IPS-15b (cell line): ENCODE data around the gene OTULIN.

Experiments used
- H3K27me3 ChIP-seq: one replicate; pipeline ENCODE4 v1.6.1; 2013; ENCODE audit warnings: low read length; ENCODE audit not compliant: control insufficient read depth, insufficient read depth
- H3K36me3 ChIP-seq: one replicate; pipeline ENCODE4 v1.6.1; 2013; ENCODE audit warnings: low read length; ENCODE audit not compliant: control insufficient read depth, insufficient read depth
- H3K4me1 ChIP-seq: one replicate; pipeline ENCODE4 v1.6.1; 2013; ENCODE audit warnings: mild to moderate bottlenecking, low read length; ENCODE audit not compliant: control insufficient read depth, insufficient read depth
- H3K4me3 ChIP-seq: one replicate; pipeline ENCODE4 v1.5.1; 2013; ENCODE audit warnings: low read depth, low read length
- H3K9ac ChIP-seq: one replicate; pipeline ENCODE4 v1.6.1; 2013; ENCODE audit warnings: low read depth, mild to moderate bottlenecking, low read length
- H3K9me3 ChIP-seq: one replicate; pipeline ENCODE4 v1.6.1; 2013; ENCODE audit warnings: mild to moderate bottlenecking, low read length; ENCODE audit not compliant: control insufficient read depth, insufficient read depth

OTULIN gene

DNA sequence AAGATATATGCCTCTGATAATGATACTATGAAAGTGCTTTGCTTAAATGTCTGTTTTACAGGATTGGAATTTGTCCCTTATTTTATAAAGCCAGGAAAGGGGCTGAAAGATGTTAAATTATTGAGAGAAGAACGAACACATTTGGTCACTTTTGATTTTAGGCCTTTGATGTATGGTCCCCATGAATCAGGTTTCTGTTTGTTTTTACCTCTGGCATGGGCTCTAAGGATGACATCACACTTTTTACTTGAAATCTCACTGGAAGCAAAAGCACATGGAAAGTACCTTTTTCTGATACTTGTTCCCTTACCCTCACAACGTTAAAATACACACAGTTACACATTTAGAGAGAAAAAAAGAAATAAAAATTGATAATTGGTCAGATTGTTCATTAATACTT, 6.9 kb downstream of the OTULIN start:
- no peaks in the 10 kb centered on the region for H3K4me1 ChIP-seq
- no peaks in the 10 kb centered on the region for H3K9me3 ChIP-seq
- no peaks in the 10 kb centered on the region for H3K36me3 ChIP-seq

DNA sequence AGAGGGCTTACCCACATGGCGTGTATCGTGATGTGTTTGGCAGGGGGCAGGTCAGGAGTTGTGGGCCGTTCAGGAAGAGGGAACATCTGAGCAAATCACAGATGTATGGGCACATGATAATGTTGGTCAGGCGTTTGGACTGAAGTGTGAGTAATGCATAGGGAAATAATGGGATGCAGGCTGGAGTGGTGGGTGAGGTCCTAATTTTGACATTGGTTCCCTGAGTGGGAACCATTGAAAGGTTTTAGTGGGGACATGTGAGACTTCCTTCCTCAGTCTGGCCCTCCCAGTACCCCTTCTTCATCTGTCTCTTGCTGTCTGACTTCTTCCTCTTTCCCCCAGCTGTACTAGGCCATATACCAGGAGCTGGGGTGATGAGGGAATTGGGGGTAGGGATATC, 7.6 kb downstream of the OTULIN start:
- Histone ChIP-seq H3K9me3 (no peaks in the 10 kb centered on the region), H3K27me3 (no peaks in the 10 kb centered on the region), H3K4me3 (no peak overlapping the region), H3K36me3 (no peaks in the 10 kb centered on the region), H3K4me1 (no peaks in the 10 kb centered on the region), H3K9ac (no peak overlapping the region)

More for the DNA sequence above, 6.9 kb downstream of the OTULIN start:
- no peaks in the 10 kb centered on the region for H3K27me3 ChIP-seq
- no peak overlapping the region for H3K9ac ChIP-seq
- no peak overlapping the region for H3K4me3 ChIP-seq

DNA sequence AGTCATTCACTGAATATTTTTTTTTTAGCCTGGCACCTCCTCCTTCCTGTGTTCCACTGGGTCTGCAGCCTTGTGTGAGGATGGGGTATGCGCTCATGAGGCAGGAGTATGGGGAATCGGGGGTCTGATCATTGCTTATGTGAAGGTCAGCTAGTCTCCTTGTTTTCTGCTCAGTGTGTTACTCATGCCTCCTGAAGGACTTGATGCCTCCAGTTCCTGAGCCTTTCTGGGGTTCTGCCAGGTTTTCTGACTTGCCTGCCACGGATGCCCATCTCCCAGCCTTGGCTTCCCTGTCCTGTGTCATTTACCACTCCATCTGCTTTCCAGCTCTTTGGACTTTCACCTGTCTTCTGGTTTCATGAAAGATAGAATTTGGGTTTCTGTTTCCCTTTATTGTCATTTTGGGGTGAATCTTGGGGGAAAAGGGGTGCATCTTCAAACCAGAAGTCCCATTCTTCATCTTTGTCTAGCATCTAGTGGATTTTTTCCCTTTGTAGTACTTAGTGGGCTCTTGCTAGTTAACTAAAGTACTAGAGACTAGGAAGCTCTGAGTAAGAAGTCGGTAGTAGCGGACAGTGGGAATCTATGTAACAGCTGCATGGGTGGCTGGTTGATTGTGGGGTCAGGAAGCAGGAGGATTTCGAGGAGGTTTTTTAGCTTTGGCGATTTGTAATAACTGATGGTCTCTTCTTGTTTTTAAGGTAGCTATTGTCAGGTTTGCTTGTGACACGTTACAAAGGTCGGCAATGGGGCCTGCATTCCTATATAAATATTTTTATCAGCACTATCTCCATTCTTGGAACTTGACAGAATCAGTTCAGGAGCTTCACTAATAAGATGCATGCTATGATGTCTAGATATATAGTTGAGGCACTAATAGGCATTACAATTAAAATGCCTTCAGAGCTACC, 8.2 kb downstream of the OTULIN start:
- Histone ChIP-seq H3K36me3 (no peaks in the 10 kb centered on the region), H3K9me3 (no peaks in the 10 kb centered on the region), H3K4me3 (no peak overlapping the region), H3K4me1 (no peaks in the 10 kb centered on the region), H3K27me3 (no peaks in the 10 kb centered on the region), H3K9ac (no peak overlapping the region)

DNA sequence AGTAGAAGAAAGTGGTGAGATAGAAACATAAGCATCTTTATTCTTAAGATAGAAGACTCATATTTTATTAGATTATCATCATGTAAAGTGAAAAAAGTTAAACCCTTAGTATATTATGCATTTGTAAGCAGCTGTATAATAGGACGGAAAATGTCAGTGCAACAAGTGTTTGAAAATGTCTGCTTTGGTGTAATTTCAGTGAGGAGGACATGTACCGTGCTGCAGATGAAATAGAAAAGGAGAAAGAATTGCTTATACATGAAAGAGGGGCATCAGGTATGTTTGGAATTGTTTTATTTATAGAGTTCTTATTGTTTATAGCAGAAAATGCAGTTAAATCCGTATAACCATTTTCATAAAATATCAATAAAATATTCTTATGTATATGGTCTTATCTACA, 8.9 kb downstream of the OTULIN start:
- Histone ChIP-seq H3K9ac (no peak overlapping the region), H3K4me1 (no peaks in the 10 kb centered on the region)

DNA sequence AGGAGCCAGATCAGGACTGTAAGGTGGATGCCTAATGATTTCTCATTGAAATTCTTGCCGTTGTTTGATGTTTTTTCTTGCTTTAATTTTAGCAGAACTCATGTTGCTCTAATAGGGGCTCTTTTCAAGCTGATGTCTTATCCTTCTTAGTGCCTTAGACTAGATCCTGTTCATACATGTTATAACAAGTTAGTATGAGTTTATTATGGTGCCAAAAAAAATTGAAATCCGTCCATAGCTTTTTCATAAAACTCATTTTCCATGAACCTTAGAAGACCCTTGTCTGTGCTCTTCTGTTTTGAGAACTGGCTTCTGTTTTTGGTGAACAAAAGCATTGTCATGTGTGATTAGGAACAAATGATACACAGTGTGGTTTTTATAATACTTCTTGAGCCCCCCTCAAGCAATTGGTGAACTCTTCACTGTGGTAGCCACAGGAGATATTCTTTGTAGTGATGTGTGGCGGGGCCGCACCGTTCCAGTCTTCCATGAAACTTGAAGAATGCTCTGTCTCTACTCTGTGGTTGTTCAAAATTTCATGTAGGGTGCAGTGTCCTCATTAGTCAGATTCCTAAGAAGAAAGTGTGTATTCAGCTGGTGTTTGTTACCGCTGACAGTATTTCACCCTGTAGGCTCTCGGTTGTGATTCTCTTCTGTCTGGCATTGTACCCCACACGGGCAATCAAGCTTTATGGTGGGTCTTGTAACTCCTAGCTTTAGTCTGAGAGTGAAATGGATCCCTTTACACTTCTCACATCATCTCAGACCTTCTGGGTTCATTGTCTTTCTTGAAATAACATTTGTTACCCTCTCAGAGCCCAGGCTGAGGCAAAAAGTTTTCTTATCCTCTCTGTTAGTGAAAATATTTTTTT, 10.7 kb downstream of the OTULIN start:
- H3K36me3 ChIP-seq = no peaks in the 10 kb centered on the region
- H3K27me3 ChIP-seq = no peaks in the 10 kb centered on the region
- no peak overlapping the region for H3K9ac ChIP-seq
- no peak overlapping the region for H3K4me3 ChIP-seq
- H3K4me1 ChIP-seq = no peaks in the 10 kb centered on the region
- H3K9me3 ChIP-seq = no peaks in the 10 kb centered on the region

More for the DNA sequence above, 8.9 kb downstream of the OTULIN start:
- no peaks in the 10 kb centered on the region for H3K36me3 ChIP-seq
- H3K4me3 ChIP-seq = no peak overlapping the region
- H3K27me3 ChIP-seq = no peaks in the 10 kb centered on the region
- no peaks in the 10 kb centered on the region for H3K9me3 ChIP-seq

DNA sequence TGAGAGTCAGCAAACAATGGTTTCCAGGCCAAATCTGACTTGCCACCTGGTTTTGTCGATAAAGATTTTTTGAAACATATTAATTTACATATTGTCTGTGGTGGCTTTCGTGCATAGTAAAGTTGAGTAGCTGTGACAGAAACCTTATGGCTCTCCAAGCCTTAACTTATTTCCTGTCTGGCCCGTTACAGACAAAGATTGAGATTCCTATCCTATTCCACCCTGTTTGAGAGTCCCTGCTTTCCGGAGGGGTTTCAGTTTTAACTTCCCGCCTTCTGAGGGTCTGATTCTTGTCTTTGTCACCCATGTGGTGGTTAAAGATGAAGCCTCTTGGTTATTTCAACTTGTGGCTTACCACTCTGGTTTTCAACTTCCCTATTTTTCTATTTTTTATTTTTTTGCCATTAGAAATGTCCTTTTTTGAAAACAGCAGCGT, 11.4 kb downstream of the OTULIN start:
- no peak overlapping the region for H3K4me3 ChIP-seq
- no peaks in the 10 kb centered on the region for H3K4me1 ChIP-seq
- no peaks in the 10 kb centered on the region for H3K9me3 ChIP-seq
- H3K9ac ChIP-seq = no peak overlapping the region
- H3K27me3 ChIP-seq = no peaks in the 10 kb centered on the region
- H3K36me3 ChIP-seq = no peaks in the 10 kb centered on the region

DNA sequence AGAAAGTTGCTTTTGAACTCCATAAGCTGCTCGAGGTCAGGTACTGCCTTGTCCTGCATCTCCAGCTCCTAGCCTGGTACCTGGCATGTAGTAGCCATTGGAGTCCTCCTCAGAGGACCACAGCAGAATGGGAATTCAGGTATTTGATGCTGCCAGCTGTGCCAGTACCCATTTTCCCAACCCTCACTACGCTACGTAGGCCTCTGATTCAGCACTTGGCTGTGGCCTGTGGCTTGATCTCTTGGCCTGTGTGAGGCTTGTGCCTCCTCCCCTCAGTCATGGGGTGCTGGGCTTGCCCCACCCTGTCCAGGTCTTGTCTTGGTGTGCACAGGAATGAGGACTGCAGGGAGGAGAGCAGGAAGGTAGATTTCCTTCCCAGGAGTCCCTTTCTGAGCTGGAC, 11.8 kb downstream of the OTULIN start:
- Histone ChIP-seq H3K36me3 (no peaks in the 10 kb centered on the region), H3K4me3 (no peak overlapping the region), H3K4me1 (no peaks in the 10 kb centered on the region), H3K9ac (no peak overlapping the region), H3K9me3 (no peaks in the 10 kb centered on the region), H3K27me3 (no peaks in the 10 kb centered on the region)

DNA sequence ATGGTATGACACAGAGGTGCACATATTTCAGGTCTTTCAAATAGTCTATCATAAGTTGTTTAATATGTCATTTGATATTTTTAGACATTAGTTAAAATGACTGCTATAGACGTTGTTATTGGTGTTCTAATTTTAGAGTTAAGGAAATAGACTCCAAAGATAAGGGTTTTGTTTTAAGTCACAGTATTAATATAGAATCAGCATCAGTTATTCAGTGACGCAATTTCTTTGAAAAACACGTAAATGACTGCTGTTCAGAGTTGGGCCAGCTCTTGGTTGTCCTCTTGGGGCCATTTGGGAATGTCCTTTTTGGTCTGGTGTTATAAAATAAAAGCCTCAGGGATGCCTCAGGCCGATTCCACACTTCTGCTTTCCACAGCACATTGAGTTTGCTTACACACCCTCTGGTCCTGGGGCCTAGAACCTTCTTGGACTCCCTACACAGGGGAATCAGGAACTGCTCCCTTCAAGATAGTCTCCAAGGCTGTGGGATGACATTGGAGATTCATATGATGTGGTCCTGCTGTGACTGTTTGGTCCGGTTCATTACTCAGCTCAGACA, 14.3 kb downstream of the OTULIN start:
- Histone ChIP-seq H3K36me3 (peaks cover 2% of the 10 kb centered on the region), H3K27me3 (no peaks in the 10 kb centered on the region), H3K4me1 (no peaks in the 10 kb centered on the region), H3K4me3 (no peak overlapping the region), H3K9me3 (no peaks in the 10 kb centered on the region), H3K9ac (no peak overlapping the region)

DNA sequence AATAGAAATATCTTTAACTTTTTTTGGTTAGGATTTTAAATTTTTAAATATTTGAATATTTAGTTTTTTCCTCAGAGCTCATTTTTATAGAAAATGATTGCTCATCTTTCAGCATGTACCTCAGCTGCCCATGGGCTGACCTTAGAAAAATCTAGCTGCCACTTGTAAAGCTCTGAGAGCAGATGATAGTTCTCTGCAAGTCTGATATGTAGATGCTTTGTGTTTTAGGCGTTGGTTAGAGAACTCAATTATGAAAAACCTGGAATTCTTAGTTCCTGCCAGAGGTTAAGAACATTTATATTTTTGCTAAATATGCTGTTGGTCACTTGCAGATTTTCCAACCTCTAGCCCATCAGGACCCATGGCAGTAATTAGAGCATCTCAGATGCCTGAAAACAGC, 15.1 kb downstream of the OTULIN start:
- Histone ChIP-seq H3K9me3 (no peaks in the 10 kb centered on the region), H3K4me3 (no peak overlapping the region), H3K27me3 (no peaks in the 10 kb centered on the region), H3K36me3 (peaks cover 2% of the 10 kb centered on the region), H3K4me1 (no peaks in the 10 kb centered on the region), H3K9ac (no peak overlapping the region)

DNA sequence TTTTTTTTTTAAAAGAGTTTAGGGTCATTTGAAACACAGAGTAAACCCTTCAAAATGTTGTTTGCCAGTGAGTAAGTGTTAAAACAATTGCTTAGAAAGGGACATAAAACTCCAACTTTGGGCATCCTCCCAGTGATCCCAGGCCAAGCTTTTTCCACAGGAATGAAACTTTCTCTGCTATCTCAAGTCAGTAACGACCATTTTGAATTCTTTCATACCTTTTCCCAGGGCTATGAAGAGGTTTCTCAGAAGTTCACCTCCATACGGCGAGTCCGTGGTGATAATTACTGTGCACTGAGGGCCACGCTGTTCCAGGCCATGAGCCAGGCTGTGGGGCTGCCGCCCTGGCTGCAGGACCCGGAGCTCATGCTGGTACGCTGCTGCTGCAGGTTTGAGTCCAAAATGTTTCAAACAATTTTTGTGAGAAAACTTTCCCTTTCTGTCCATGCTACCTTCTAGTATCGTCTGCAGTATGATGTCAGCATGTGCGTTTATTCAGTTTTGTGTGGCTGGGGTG, 16.8 kb downstream of the OTULIN start:
- H3K27me3 ChIP-seq = no peaks in the 10 kb centered on the region
- H3K4me1 ChIP-seq = no peaks in the 10 kb centered on the region
- no peak overlapping the region for H3K9ac ChIP-seq
- no peaks in the 10 kb centered on the region for H3K9me3 ChIP-seq
- H3K4me3 ChIP-seq = no peak overlapping the region
- H3K36me3 ChIP-seq = peaks cover 2% of the 10 kb centered on the region

DNA sequence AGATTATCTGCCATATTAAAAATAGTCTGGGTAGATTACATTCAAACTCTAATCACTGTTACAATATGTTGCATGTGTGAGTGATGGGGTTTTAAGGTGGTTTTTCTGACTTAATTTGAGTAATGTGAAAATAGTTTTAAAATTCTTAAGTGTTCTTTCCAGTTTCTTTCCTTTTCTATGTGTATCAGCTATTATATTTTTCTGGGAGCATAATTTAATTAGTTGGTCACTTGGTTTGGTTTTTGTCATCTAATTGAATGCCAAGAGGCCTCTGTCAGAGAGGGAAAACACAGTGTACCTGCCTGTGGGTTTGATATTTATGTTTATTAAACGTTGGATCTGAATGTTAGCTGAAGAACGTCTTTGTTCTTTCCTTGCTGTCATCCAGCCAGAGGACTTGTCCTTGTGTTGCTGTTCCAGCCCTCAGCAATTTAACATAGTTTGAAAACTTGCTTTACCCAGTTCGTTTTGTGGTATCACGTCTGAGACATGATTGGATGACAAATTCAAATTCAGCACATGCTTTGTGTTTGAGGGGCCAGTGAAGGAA, 19.5 kb downstream of the OTULIN start:
- H3K9ac ChIP-seq = no peak overlapping the region
- H3K27me3 ChIP-seq = no peaks in the 10 kb centered on the region
- peaks cover 2% of the 10 kb centered on the region for H3K36me3 ChIP-seq
- no peaks in the 10 kb centered on the region for H3K9me3 ChIP-seq
- no peak overlapping the region for H3K4me3 ChIP-seq
- H3K4me1 ChIP-seq = no peaks in the 10 kb centered on the region
